Measurements from ENCODE around the gene TRMO. TPM values are rescaled to one million over a fixed set of nuclear protein-coding genes. Genes with fewer than 3 reads are reported as not detected.

The TRMO gene
- total and polyA plus RNA-seq, 7 donors = 6.7 to 13.9 (median 9.2) TPM

DNA sequence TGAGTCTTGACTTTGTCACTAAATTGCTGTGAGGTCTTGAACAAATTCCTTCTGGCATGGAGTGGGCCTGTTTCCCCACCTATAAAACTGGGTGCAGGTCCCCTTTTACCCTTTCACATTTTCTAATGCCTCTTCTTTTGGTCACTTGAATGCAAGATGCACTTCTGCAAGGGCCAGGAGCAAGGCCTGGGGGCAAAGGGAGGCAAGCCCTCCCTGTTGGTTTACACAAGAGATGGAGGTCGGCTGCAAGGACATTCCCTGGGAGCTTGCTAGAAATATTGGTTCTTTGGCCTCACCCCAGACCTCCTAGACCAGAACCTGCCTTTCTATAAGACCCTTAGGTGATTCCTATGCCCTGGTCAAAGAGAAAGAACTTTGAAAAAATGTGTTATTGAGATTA, 63.5 kb downstream of the TRMO start:
- ATAC-seq (no peak), DNase-seq (no peak)
- 33 to 61% (median 60%) methylated on average over 1 of the region's 1 CpG for WGBS, 3 donors
- intact Hi-C loops (cut with DNase I) = no loop called here
- Histone ChIP-seq H3K27me3 (ENCODE audit: insufficient read depth in 3 of 3, low read length in 2 of 3) (peaks cover 0 to 84% (median 43%) of the 10 kb centered on the region in 3 donors), H3K4me3 (no peak overlapping the region), H3K36me3 (ENCODE audit: insufficient read depth in 1 of 2, low read depth in 1 of 2) (no peaks in the 10 kb centered on the region), H3K9me3 (no peaks in the 10 kb centered on the region), H3K4me1 (no peaks in the 10 kb centered on the region), H3K27ac (no peak overlapping the region)
- TF ChIP-seq, protein P1, sequence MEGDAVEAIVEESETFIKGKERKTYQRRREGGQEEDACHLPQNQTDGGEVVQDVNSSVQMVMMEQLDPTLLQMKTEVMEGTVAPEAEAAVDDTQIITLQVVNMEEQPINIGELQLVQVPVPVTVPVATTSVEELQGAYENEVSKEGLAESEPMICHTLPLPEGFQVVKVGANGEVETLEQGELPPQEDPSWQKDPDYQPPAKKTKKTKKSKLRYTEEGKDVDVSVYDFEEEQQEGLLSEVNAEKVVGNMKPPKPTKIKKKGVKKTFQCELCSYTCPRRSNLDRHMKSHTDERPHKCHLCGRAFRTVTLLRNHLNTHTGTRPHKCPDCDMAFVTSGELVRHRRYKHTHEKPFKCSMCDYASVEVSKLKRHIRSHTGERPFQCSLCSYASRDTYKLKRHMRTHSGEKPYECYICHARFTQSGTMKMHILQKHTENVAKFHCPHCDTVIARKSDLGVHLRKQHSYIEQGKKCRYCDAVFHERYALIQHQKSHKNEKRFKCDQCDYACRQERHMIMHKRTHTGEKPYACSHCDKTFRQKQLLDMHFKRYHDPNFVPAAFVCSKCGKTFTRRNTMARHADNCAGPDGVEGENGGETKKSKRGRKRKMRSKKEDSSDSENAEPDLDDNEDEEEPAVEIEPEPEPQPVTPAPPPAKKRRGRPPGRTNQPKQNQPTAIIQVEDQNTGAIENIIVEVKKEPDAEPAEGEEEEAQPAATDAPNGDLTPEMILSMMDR (IDR thresholded peaks at IDR 0.05) = no peak

DNA sequence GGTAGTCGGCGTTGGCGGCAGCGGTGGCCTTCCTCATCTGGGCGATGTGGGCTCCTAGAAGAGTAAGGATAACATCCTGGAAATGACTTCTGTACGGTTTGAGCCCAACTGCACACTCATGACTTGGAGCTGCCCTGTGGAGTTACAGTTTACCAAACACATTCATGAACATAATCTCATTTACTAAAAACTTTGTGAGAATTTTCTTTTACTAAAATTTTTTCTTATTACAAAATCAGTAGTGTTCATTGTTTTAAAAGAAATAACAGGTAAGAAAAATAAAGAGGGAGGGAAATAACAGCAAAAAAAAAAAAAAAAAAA, 63.9 kb downstream of the TRMO start:
- WGBS, 3 donors = 9 to 10% (median 10%) methylated on average over 6 of the region's 6 CpGs
- intact Hi-C loops (cut with DNase I) = no loop called here
- ATAC-seq (no peak), DNase-seq (no peak)
- Histone ChIP-seq H3K4me3 (no peak overlapping the region), H3K9me3 (no peaks in the 10 kb centered on the region), H3K4me1 (peaks cover 2% of the 10 kb centered on the region), H3K36me3 (ENCODE audit: insufficient read depth in 1 of 2, low read depth in 1 of 2) (no peaks in the 10 kb centered on the region), H3K27me3 (ENCODE audit: insufficient read depth in 3 of 3, low read length in 2 of 3) (peaks cover 0 to 89% (median 47%) of the 10 kb centered on the region in 3 donors), H3K27ac (no peak overlapping the region)
- TF ChIP-seq, protein P1 (IDR thresholded peaks at IDR 0.05) = no peak

DNA sequence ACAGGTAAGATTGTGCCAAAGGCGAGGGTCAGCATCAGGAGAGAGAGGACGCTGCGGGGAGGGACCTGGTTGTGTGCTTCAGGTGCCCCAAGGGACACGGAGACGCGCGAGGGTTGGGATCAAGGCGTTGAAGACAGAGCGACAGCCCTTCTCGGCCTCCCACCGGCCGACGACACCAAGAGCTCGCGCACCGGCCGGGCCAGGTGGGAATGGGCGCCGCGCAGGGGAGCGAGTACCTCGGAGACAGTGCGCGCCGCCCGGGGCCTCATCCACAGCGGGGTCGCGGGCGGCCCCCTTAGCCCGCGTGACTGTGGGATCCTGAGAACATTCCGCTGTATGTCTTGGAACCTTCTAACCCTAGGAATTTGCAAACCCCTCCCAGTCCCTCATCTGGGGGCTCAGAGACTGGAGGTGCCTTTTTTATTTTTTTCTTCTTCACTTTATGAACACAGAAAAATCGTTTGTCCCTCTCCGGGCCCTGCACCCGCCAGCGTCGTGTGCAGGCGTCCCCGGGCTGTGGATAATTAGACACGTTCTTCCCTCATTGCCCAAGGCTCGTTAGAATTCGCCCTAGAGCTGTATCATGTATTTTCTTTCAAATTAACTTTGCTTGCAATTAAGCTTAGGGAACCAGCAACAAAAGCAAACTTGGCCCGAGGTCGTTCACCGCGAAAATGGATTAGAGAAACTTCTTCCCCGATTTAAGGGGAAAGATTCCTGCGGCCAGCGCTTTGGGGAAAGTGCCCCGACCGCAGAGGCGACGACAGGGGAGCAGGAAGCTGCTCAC, 64.5 kb downstream of the TRMO start:
- H3K9me3 ChIP-seq = no peaks in the 10 kb centered on the region
- WGBS, 3 donors = 2 to 4% (median 3%) methylated on average over 48 to 54 of the region's 54 CpGs
- no peak overlapping the region for H3K4me3 ChIP-seq
- intact Hi-C loops (cut with DNase I) = no loop called here
- ATAC-seq (no peak), DNase-seq (no peak)
- H3K27ac ChIP-seq = no peak overlapping the region
- TF ChIP-seq, protein P1 (IDR thresholded peaks at IDR 0.05) = no peak
- H3K4me1 ChIP-seq = peaks cover 8% of the 10 kb centered on the region
- H3K36me3 ChIP-seq (ENCODE audit: insufficient read depth in 1 of 2, low read depth in 1 of 2) = no peaks in the 10 kb centered on the region
- peaks cover 0 to 95% (median 50%) of the 10 kb centered on the region in 3 donors for H3K27me3 ChIP-seq (ENCODE audit: insufficient read depth in 3 of 3, low read length in 2 of 3)

DNA sequence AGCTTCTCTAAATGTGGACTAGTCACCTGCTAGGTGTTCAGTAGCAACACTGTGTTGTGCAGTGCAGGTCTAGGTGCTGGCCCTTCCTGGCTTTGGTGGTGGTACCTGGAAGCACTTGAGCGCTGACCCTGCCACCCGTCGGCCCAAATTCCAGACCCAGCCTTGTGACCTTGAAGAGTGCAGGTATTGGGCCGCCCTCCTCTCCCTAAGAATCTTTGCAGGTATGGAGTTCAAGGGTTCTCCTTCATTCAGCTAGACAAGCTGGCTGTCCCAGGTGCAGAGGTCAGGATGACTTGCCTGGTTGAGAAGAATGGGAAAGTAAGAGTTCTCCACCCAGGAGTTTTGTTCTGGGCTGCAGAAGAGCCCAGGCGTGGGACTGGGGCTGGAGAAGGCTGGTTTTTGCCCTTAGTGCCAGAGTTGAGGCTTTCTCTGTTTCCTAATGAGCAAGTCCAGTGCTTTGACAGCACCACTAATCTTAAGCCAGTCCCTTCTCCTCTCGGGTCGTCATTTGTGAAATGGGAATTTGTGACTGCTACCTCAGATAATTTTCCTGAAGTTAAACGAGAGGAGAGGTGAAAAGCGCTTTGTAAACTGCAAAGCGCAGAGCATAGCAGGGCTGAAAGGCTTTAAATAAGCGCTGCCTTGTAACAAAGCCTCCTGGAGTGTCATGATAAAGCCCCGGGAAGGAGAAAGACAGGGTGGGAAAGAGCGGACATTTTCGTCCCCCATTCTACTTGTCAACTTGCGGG, 65.3 kb downstream of the TRMO start:
- peaks cover 13% of the 10 kb centered on the region for H3K4me1 ChIP-seq
- ATAC-seq (no peak), DNase-seq (no peak)
- H3K4me3 ChIP-seq = no peak overlapping the region
- H3K36me3 ChIP-seq (ENCODE audit: insufficient read depth in 1 of 2, low read depth in 1 of 2) = no peaks in the 10 kb centered on the region
- TF ChIP-seq, protein P1 (IDR thresholded peaks at IDR 0.05) = no peak
- H3K27ac ChIP-seq = no peak overlapping the region
- intact Hi-C loops (cut with DNase I) = no loop called here
- peaks cover 0 to 99% (median 57%) of the 10 kb centered on the region in 3 donors for H3K27me3 ChIP-seq (ENCODE audit: insufficient read depth in 3 of 3, low read length in 2 of 3)
- 8 to 20% (median 16%) methylated on average over 15 of the region's 15 CpGs for WGBS, 3 donors
- no peaks in the 10 kb centered on the region for H3K9me3 ChIP-seq

All from psoas muscle (tissue), 8 donors.